Measurements from ENCODE around the gene OXNAD1.
A peak's percentile ranks its signal among the peaks of the same experiment; 100 is the strongest.

Gene OXNAD1, protein sequence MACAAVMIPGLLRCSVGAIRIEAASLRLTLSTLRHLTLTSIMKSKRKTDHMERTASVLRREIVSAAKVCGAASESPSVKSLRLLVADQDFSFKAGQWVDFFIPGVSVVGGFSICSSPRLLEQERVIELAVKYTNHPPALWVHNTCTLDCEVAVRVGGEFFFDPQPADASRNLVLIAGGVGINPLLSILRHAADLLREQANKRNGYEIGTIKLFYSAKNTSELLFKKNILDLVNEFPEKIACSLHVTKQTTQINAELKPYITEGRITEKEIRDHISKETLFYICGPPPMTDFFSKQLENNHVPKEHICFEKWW

DNA sequence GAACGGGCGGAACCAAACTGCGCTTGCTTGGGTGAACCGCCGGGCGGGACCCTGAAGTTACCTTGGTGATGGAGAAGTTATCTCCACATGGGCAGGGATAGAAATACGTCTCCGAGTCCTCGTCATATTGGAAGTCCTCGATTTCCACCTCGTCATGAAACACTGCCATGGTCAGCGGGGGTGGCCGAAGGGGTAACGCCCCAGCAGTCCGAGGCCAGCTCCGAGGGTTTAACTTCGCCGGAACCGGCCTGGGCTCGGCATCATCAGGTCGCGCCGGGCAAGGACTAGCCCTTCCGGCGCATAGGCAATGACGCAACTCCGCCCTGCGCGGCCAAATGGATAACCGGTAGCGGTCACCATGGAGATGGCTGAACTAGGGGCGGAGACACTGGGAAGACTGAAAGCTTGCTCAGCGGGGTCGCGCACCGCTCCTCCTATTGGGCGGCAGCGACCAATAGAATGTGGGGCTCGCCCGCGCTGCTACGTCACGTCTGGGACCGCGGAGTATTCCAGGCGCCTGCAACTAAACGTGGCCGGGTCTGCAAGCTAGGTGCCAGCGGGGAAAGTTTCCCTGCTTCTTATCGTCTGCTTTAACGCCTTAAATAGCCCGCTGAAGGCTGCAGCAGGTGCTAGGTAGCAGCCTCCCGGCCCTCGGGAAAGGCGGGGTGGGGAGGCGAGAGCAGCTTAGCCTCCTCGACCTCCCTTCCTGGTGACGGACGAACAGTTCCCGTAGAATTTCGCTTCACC lies at the start of gene OXNAD1, which contains the start of gene DPH3:
Gene OXNAD1 (plus strand): TSS at position 505 of the 747 bp plus-strand sequence. CDS start 5,741 bp downstream, outside the sequence.
Gene DPH3 (minus strand): TSS at position 236 of the 747 bp plus-strand sequence. CDS start 67 bp downstream, at position 169.
- DNase-seq: peak; percentile 99

GRCh38 chr3:16216373-16216935 lies 48.6 kb upstream of the OXNAD1 start:
- DNase-seq: no peak

DNA sequence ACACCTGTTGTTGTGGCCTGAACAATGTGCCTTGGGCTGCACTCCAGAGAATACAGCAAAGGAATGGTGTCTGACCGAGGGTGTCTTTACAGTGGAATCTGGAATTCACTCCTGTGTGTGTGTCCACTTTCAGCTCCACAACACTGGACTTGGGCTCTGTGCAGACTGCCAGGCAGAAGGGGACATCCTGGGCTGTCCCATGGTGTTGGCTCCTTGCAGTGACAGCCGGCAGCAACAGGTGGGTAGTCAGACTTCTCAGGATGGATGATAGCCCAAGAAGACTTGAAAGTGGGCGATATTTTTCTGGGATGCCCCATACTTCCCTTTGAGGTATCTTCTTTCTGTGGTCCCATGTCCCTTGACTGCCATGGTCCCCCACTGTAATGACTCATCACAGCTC lies 45.2 kb upstream of the OXNAD1 start:
- DNase-seq: no peak

- DNase-seq: no peak
Measured at GRCh38 chr3:16221990-16222389, 43.0 kb upstream of the OXNAD1 start.

- no peak for DNase-seq
Measured at GRCh38 chr3:16222547-16222946, 42.5 kb upstream of the OXNAD1 start.

DNA sequence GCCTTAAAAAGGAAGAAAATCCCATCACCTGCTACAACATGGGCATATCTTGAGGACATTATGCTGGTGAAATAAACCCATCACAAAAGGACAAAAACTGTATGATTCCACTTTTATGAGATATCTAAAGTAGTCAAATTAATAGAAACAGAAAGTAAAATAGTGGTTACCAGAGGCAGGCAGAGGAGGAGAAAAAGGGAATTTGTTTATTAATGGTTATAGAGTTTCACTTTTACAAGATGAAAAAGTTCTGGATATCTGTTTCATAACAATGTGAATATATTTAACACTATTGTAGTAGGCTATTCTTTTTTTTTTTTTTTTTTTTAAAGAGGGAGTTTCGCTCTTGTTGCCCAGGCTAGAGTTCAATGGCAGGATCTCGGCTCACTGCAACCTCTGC lies 40.7 kb upstream of the OXNAD1 start:
- no peak for DNase-seq

DNA sequence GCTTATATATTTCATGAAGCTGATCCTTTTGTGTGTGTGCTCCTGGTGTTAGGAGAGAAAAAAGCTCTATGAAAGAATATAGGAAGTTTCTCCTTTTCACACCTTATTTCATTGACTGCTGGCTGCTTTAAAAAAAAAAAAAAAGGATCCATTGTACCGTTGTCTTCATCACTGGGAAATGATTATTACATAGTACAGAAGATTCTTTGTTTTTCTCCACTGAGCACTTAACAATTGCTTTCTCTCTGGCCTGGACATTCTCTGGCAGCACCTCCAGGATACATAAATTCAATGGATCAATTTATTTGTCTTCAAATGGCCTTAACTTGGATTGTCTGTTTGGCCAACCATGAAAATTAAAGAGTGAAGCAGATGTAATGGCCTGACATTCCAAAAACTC lies 37.4 kb upstream of the OXNAD1 start:
- DNase-seq: no peak

DNA sequence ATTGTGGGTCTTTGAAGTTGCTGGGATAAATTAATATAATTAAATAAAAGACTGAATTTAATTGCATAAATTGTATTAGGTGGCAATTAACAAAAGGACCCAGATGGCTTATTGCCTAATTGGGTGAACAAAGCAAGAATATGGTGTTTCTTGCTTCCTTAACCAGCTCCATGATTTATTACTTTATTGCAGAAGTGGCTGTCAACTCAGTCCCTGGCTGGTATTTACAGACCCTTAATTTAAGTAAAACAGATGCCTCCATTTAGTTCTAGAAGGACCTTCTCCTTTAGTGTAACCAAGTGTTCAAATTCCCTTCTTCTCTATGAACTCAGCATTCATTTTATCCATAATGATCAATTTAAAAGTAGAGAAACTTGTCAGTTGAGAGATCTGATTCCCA lies 35.3 kb upstream of the OXNAD1 start:
- DNase-seq: no peak

DNA sequence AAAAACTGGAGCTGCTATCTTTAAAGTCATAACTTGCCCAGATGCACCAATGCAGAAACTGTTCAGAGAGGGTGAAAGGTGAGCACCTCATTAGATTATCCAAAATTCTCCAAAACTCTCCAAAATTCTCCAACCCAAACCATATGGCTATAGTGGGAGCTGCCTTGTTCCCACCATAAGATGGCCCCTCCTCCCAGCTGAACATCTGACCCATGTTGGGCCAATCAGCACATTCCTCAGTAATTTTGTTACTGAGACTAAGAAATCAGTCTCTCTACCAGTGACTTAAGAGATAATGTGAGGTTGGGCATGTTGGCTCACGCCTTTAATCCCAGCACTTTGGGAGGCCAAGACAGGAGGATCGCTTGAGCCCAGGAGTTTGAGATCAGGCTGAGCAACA lies 33.0 kb upstream of the OXNAD1 start:
- no peak for DNase-seq

DNA sequence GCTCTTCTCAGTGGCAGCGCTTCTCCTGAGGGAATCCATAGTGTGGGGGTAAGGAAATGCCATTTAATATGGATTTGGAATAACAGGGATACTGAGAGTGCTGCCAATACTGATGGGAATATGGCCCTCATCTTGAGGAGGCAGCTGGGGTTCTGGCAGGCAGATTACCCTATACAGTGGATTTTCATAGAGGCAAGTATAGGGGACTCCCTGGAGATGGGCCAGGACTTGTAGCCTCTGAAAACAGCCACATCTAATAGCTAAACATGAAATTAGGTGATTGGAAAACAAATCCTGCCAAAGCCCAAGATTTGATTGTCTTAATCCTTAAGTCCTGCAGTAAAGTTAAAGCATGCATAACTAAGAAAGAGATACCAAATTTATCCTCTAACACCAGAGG lies 31.2 kb upstream of the OXNAD1 start:
- no peak for DNase-seq

DNA sequence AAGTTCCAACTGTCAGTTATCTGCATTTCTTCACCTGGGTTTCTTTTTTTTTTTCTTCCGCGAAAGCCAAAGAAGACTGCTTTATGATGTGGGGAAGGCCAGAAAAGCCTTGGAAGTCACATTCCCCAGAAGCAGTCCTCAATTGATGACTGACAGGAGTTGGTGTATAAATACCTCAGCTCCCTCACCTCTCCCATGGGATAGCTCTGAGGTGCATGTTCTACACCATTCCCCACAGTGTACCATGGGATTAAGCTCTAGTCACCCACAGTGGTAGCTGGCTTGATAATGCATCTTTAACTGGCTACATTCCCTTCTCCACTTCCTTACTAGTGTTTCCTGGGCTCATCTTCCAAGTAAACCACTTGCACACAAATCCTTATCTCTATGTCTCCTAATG lies 30.7 kb upstream of the OXNAD1 start:
- no peak for DNase-seq

DNA sequence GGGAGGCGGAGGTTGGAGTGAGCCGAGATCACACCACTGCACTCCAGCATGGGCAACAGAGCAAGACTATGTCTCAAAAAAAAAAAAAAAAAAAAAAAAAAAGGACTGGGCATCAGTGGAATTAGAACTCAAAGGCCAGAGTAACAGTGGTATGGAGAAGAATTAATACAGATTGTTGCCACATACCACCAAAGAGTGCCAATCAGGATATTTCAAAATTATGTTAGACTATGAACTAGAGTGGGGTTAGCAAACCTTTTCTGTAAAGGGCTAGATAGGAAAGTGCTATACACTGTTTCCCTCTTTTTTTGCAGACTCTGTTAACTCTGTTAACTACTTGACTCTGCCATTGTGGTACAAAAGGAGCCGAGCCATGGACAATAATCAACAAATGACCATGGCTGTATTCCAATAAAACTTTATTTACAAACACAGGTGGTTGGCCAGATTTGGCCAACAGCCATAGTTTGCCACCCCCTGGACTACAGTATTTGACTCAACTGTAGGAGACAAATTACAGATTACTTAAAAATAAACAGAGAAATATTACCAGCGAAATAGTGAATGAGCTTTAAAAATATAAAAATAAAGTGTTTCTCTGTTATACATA lies 28.9 kb upstream of the OXNAD1 start:
- DNase-seq: no peak

- DNase-seq: no peak
Measured at GRCh38 chr3:16236856-16237393, 28.1 kb upstream of the OXNAD1 start.

GRCh38 chr3:16239086-16239770 lies 25.8 kb upstream of the OXNAD1 start:
- no peak for DNase-seq

GRCh38 chr3:16239780-16240179 lies 25.2 kb upstream of the OXNAD1 start:
- no peak for DNase-seq

- DNase-seq: no peak
Measured at GRCh38 chr3:16240229-16241023, 24.6 kb upstream of the OXNAD1 start.

- no peak for DNase-seq
Measured at GRCh38 chr3:16241225-16241624, 23.8 kb upstream of the OXNAD1 start.

DNA sequence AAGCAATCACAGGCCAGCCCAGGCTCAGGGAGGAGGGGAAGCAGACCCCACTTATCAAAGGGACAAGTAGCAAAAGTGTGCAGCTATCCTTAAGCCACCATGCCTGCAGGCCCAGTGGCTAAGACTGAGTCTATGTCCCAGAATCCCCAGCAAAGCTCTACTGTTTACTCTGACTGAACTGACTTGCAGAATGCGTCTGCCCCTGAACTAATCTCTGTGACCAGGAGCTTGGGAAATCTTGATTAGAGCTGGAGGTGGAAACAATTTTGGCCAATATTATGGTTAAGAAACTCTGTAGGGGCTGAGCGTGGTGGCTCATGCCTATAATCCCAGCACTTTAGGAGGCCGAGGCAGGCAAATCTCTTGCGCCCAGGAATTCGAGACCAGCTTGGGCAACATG lies 22.8 kb upstream of the OXNAD1 start:
- no peak for DNase-seq

GRCh38 chr3:16243706-16244490 lies 21.1 kb upstream of the OXNAD1 start:
- no peak for DNase-seq

DNA sequence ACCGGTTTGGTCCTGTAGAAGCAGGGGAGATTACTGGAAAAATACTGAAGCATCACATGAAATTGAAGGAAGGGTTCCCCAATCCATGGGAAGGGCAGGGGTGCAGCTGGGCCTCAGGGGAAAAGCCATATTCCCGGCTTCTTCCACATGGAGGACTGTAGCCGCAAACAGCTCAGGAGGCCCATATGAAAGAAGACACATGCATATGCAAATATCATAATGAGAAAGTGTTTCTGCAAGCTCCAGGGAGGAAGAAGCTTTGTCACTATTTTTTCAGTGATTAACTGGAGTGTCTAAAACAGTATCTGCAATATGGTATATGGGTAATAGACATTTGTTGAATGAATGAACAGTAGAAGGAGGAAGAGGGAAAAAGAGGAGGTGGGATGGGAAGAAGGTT lies 19.4 kb upstream of the OXNAD1 start:
- DNase-seq: no peak
